B cell (primary cell): ENCODE data around the gene TGFBR2.
"Not testable (repeated sequence)": the region's sequence is repeated elsewhere in the genome, so short reads cannot be mapped to it uniquely, and the experiment has no call there.

Experiments
- EZH2 ChIP-seq: IDR thresholded peaks from 2 replicates; pipeline ENCODE4 v1.6.1; 2012; ENCODE audit warnings: borderline replicate concordance, low read depth, mild to moderate bottlenecking, moderate library complexity, low read length; ENCODE audit not compliant: insufficient read depth, poor library complexity, severe bottlenecking
- TF ChIP-seq, protein P1 (sequence below): fragments of 200-600 bp; IDR thresholded peaks from one replicate; pipeline ENCODE4 v1.8.0; 2022; ENCODE audit warnings: antibody characterized with exemption, mild to moderate bottlenecking

- TF ChIP-seq, protein P1, sequence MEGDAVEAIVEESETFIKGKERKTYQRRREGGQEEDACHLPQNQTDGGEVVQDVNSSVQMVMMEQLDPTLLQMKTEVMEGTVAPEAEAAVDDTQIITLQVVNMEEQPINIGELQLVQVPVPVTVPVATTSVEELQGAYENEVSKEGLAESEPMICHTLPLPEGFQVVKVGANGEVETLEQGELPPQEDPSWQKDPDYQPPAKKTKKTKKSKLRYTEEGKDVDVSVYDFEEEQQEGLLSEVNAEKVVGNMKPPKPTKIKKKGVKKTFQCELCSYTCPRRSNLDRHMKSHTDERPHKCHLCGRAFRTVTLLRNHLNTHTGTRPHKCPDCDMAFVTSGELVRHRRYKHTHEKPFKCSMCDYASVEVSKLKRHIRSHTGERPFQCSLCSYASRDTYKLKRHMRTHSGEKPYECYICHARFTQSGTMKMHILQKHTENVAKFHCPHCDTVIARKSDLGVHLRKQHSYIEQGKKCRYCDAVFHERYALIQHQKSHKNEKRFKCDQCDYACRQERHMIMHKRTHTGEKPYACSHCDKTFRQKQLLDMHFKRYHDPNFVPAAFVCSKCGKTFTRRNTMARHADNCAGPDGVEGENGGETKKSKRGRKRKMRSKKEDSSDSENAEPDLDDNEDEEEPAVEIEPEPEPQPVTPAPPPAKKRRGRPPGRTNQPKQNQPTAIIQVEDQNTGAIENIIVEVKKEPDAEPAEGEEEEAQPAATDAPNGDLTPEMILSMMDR: not testable (repeated sequence)
- TF ChIP-seq EZH2: not testable (repeated sequence)
Measured at GRCh38 chr3:30669360-30669934, 63.0 kb downstream of the TGFBR2 start.
